Brain microvascular endothelial cell (primary cell): ENCODE measurements around the gene UCKL1.
A peak's percentile ranks its signal among the peaks of the same experiment; 100 is the strongest.

Experiments used
- DNase-seq: peaks from one replicate; pipeline ENCODE4 v3.0.0-alpha.2; 2020
- H3K27ac ChIP-seq: fragments of 250-450 bp; sonication (Bioruptor Pico); 2 replicates; pipeline ENCODE4 v1.5.1; 2020; ENCODE audit warnings: mild to moderate bottlenecking, moderate library complexity
- H3K27me3 ChIP-seq: fragments of 250-450 bp; sonication (Bioruptor Pico); replicated peaks from 2 replicates; pipeline ENCODE4 v1.5.1; 2020; ENCODE audit warnings: mild to moderate bottlenecking
- H3K36me3 ChIP-seq: fragments of 250-450 bp; sonication (Bioruptor Pico); replicated peaks from 2 replicates; pipeline ENCODE4 v1.5.1; 2020; ENCODE audit warnings: mild to moderate bottlenecking
- H3K4me3 ChIP-seq: 2 replicates; pipeline ENCODE4 v1.5.1; 2011; ENCODE audit warnings: low read depth, mild to moderate bottlenecking, control low read depth, low read length, moderate library complexity
- in situ Hi-C: cut with HindIII; loops from 2 replicates; pipeline ENCODE4 v1.10.0; 2017; ENCODE audit warnings: low sequenced_read_pairs, low pct_ligation_motif_present
- TF ChIP-seq, protein P1 (sequence below): IDR thresholded peaks from 2 replicates; pipeline ENCODE4 v1.5.1; 2011; ENCODE audit warnings: low read depth, mild to moderate bottlenecking, moderate library complexity, low read length, control low read depth, inconsistent platforms; ENCODE audit errors: missing control alignments

UCKL1 gene

DNA sequence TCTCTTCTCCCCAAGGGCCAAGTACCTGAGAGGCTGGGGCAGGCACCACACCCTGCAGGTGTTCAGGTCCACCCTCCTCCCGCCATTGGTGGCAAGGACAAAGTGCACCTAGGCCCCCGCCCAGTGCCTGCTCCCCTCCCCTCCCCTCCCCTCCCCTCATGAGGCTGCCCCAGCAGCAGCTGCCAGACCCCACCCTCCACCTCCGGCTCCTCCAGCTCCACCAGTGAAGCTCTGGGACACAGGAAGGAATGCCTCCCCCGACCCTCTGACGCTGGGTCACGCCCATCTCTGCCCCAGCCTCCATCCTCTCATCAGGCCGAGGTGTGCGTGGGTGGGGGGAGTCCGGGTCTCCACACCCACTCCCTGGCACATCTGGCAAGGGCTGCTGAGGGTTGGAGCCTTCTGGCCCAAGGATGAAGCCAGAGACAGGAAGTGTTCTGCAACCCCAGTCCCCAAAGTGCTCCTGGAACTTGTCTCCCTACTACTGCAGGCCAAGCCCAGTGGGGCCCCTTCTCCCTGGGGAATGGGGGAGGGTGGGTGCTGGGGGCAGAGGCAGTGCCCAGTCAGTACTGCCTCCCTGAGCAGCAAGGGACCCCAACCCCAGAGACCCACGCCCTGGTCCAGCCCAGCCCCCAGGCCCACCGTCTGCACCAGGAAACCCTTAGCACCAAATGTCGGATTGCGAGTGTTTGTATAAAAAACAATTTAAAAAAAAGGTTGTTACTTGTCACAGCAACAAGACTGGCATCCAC, 1.6 kb upstream of the UCKL1 start:
- in situ Hi-C loops, result no loop called here
- H3K36me3 ChIP-seq, result peaks cover 27% of the 10 kb centered on the region
- no peaks in the 10 kb centered on the region for H3K27me3 ChIP-seq
- H3K27ac ChIP-seq, result no peak overlapping the region
- H3K4me3 ChIP-seq, result no peak overlapping the region
- no peak for DNase-seq
- TF ChIP-seq, protein P1, sequence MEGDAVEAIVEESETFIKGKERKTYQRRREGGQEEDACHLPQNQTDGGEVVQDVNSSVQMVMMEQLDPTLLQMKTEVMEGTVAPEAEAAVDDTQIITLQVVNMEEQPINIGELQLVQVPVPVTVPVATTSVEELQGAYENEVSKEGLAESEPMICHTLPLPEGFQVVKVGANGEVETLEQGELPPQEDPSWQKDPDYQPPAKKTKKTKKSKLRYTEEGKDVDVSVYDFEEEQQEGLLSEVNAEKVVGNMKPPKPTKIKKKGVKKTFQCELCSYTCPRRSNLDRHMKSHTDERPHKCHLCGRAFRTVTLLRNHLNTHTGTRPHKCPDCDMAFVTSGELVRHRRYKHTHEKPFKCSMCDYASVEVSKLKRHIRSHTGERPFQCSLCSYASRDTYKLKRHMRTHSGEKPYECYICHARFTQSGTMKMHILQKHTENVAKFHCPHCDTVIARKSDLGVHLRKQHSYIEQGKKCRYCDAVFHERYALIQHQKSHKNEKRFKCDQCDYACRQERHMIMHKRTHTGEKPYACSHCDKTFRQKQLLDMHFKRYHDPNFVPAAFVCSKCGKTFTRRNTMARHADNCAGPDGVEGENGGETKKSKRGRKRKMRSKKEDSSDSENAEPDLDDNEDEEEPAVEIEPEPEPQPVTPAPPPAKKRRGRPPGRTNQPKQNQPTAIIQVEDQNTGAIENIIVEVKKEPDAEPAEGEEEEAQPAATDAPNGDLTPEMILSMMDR, result no peak

DNA sequence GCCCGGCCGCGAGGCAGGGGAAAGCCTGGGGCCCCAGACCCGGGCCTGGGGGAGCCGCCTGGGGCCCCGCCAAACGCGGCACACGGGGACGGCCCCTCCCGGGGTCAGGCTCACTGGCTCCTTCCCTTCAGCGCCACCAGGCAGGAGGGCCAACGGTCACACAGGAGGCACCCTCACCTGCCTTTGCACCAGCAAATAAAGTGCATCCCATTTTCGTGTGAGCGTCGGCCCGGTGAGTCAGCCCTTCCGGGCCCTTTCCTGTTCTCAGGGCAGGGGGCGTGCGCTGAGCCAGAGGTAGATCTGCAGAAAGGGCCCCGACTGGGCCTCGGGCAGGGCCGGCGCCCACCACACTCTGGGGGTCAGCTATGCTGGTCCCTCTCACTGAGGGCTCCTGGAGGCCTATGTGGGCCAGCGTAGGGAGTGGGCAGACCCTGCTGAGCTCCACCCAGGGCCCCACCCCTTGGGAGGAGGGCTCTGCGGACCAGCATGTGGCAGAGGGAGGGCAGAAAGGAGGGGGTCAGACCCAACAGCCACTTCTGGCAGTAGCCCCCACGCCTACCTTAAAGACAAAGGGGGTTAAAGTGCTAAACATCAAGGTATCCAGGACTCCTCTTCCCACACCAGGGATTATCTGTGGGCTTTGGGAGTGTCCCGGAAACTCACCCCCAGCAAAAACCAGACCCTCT, 931 bp upstream of the UCKL1 start:
- Histone ChIP-seq H3K36me3 (peaks cover 20% of the 10 kb centered on the region), H3K27me3 (no peaks in the 10 kb centered on the region), H3K4me3 (peak overlapping the region; percentile 54), H3K27ac (peak overlapping the region; percentile 25)
- DNase-seq, result no peak
- in situ Hi-C loops, result no loop called here
- TF ChIP-seq, protein P1, result peak; percentile 26

DNA sequence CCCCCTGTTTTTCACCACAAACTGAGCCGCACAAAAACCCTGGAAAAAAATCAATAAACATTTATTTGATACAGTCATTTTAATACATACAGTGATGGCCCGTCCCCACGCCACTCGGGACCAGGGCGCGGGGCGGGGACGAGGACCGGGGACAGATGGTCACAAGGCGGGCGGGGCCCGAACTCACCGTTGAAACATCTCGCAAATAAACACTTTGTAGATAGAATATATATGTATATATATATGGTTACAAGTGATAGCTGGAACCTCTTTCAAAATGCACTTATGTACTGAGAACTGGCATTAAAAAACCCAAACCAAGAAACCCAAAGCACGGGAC, 418 bp upstream of the UCKL1 start:
- in situ Hi-C loops, result no loop called here
- H3K4me3 ChIP-seq, result peak overlapping the region; percentile 54
- peaks cover 15% of the 10 kb centered on the region for H3K36me3 ChIP-seq
- H3K27me3 ChIP-seq, result no peaks in the 10 kb centered on the region
- TF ChIP-seq, protein P1, result no peak
- peak overlapping the region; percentile 25 for H3K27ac ChIP-seq
- DNase-seq, result no peak

DNA sequence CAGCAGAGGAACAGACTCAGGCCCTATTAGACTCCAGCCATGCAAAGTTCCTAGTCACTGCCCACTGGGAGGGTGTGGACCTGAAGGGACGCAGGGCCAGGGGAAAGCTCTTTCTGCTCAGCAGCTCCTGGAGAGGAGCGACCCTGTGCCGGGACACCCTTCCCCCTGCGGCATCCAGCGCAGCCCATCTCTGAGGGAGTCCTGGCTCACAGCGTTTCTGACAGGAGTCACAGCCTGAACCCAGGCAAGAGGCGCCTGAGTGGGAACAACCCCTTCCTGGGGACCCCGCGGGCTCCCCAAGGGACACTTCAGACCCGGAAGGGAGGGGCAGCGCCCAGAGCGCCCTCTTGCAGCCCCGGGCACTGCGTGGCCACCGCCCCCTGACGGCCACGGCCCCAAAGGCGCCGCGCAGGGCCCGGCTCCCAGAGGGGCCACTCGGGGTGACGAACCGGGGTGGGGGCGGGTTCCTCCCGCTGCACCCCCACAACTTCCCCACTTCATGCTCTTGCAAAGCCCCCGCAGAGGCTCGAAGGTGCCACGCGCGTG, 862 bp downstream of the UCKL1 start:
- H3K4me3 ChIP-seq, result peak overlapping the region; percentile 88
- TF ChIP-seq, protein P1, result peak; percentile 26
- H3K36me3 ChIP-seq, result peaks cover 8% of the 10 kb centered on the region
- in situ Hi-C loops, result no loop called here
- H3K27ac ChIP-seq, result no peak overlapping the region
- DNase-seq, result no peak
- no peaks in the 10 kb centered on the region for H3K27me3 ChIP-seq

DNA sequence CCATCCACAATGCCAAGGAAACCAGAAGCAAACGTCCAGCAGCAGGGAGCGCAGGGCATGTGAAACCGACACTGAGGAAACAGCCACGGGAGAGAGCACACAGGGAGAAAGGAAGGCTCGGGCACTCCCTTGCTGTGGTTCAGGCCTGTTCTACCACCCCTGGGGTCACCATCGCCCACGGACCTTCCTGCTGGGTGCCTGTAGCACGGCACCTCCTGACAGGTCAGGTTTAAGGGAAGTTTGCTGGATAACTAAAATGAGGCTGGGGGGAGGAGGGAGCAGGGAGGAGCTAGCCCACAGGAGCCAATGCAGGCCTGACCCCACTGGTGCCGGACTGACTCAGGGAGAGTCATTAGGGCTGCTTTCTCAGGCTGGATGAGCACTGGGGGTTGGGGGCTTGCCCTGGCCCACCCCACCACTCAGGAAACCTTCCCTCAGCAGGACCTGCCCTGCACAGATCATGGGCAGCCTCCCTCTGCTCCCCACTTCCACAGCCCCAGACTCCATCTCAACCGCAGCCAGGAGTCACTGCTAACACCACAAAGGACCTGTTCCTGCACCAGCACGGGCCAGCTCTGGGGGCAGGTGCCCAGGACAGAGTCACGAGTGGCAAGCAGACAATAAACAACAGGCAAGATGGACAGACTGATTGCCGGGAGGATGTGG, 2.3 kb downstream of the UCKL1 start:
- Histone ChIP-seq H3K27me3 (no peaks in the 10 kb centered on the region), H3K36me3 (peaks cover under 1% of the 10 kb centered on the region), H3K4me3 (no peak overlapping the region), H3K27ac (no peak overlapping the region)
- DNase-seq, result no peak
- TF ChIP-seq, protein P1, result no peak
- in situ Hi-C loops, result no loop called here
